Erythroblast (primary cell): ENCODE measurements around the gene CBFA2T2.

Source experiments
- GATA1 ChIP-seq: IDR thresholded peaks from 2 replicates; pipeline ENCODE4 v1.6.1; 2011; ENCODE audit warnings: low read depth, mild to moderate bottlenecking, control low read depth, low read length, moderate library complexity
- POLR2A ChIP-seq: IDR thresholded peaks from 2 replicates; pipeline ENCODE4 v1.6.1; 2011; ENCODE audit warnings: mild to moderate bottlenecking, low read length

DNA sequence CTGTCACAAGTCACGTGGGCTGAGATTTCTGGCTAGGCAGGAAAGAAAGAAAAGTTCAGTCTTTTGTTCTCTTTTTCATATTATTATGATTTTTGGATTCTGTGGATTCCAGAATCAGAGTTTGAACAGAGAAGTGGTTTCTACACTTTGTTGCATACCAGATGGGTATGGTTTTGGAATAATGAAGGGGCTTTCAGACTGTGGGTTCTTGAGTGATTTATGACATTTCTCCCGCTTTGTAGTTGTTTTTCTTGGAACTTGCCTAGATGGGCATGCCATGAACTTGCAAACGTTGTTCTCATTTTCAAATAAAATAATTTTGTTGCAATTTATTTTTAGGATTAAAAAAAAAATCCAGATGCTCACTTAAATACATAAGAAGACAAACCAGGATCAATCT, 34.4 kb downstream of the CBFA2T2 start:
- no peak for TF ChIP-seq GATA1
- no peak for TF ChIP-seq POLR2A
